Stimulated activated CD4-positive, alpha-beta T cell treated with anti-CD3 and anti-CD28 coated beads, Interleukin-15, amount 100 ng/mL, for 48 hours (primary cell): ENCODE measurements around the gene TRIM60.
"Not testable (repeated sequence)": the region's sequence is repeated elsewhere in the genome, so short reads cannot be mapped to it uniquely, and the experiment has no call there.

ENCODE experiments used
- DNase-seq, 2 donors: peaks; one replicate each; pipeline ENCODE4 v3.0.0-alpha.2; 2020; ENCODE audit warnings: low read depth in 2 of 2

The TRIM60 gene

DNA sequence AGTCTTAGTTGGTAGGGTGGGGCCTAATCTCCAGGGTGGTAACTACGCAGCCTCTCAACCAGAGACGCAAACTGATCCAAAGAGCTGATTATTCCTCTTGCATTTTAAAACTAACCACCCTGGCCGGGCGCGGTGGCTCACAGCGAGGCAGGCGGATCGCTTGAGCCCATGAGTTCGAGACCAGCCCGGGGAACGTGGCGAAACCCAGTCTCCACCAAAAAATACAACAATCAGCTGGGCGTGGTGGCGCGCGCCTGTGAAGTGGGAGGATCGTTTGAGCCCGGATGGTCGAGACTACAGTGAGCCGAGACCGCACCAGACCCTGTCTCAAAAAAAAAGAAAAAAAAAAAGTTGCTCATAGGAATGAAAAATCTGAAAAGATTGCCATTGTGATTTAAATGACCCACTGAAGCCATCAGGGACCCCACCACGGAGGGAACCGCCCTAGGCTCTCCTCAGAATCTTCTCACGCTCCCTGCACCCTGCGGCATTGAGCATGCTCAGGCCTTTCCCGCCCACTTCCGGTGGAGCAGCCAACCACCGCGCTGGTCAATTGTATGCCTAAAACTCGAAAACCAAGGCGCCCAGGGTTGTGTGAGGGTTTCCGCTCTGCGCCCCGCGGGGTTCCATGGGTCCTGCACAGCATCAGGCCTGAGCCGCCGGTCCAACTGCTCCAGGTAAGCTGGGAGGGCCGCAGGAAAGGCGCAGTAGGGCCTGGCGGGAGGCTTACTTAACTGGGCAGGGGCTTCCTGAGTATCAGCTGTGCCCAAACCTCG is at the start of gene TRIM60:
Gene TRIM60 (plus strand): TSS at position 564 of the 776 bp plus-strand sequence. CDS start 8,074 bp downstream, outside the sequence.
- DNase-seq, result no peak

DNA sequence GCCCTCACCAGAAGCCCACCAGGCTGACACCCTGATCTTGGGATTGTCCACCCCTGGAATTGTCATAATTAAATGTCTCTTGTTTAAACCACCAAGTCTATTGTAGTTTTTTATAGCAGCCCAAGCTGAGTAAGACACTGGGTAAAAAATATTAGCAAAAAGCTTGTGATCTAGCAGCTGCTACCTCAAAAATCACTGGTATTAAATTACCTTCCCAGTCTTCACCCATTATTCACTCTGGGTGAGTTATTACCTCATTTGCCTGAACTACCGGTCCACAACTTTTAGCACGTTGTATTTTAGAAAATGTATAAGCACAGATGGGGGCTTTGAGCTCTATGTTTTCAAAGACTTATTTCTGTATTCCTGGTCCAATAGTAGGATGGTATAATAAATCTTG is 42.3 kb upstream of the TRIM60 start:
- no peak for DNase-seq

- DNase-seq, result not testable (repeated sequence)
Measured at GRCh38 chr4:164990786-164991185, 41.0 kb upstream of the TRIM60 start.

- DNase-seq, result not testable (repeated sequence)
Measured at GRCh38 chr4:164996123-164996522, 35.7 kb upstream of the TRIM60 start.

DNA sequence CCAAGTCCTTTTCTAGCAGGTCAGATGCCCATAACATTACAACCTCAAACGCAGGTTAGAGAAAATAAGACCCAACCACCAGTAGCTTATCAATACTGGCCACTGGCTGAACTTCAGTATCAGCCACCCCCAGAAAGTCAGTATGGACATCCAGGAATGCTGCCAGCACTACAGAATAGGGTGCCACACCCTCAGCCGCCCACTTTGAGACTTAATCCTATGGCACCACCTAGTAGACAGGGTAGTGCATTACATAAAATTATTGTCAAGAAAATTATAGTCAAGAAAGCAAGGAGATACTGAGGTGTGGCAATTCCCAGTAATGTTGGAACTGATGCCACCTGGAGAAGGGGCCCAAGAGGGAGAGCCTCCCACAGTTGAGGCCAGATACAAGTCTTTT is 34.5 kb upstream of the TRIM60 start:
- DNase-seq, result no peak

GRCh38 chr4:164997941-164998340 is 33.9 kb upstream of the TRIM60 start:
- DNase-seq, result no peak

DNA sequence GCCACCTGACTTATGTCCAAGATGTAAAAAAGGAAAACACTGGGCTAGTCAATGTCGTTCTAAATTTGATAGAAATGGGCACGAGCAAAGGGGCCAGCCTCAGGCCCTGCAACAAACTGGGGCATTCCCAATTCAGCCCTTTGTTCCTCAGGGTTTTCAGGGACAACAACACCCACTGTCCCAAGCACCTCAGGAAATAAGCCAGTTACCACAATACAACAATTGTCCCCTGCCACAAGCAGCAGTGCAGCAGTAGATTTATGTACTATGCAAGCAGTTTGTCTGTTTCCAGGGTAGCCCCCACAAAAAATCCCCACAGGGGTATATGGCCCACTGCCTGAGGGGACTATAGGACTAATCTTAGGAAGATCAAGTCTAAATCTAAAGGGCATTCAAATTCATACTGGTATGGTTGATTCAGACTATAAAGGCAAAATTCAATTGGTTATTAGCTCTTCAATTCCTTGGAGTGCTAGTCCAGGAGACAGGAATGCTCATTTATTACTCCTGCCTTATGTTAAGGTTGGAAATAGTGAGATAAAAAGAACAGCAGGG is 33.2 kb upstream of the TRIM60 start:
- not testable (repeated sequence) for DNase-seq

DNA sequence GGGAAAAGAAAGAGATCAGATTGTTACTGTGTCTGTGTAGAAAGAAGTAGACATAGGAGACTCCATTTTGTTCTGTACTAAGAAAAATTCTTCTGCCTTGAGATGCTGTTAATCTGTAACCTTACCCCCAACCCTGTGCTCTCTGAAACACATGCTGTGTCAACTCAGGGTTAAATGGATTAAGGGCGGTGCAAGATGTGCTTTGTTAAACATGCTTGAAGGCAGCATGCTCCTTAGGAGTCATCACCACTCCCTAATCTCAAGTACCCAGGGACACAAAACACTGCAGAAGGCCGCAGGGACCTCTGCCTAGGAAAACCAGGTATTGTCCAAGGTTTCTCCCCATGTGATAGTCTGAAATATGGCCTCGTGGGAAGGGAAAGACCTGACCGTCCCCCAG is 29.8 kb upstream of the TRIM60 start:
- DNase-seq, result not testable (repeated sequence)

DNA sequence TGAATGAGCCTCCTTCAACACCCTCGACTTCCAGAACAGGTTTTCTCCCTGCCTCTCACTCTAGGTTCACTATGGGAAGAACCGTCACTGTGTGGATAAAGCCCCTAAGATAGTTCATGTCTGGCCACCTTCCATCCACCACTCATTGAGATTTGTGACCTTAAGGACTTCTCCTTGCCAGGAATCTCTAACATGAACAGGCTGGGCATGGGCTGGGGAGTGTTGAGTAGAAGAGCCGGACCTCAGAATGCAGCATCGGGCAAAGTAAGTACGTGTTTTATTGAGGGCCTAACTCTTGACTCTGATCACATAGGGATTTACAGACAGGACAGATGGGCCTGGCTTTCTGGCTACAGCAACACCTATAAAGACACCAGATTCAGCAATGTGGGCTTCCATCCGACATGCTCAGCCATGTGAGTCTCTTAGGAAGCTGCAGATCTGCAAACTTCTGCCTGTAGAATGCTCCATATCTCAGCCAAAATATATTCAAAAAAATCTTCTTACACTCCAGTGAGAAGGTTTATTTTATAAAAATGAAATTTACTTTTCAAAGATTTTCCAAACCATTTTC is 26.4 kb upstream of the TRIM60 start:
- no peak for DNase-seq

DNA sequence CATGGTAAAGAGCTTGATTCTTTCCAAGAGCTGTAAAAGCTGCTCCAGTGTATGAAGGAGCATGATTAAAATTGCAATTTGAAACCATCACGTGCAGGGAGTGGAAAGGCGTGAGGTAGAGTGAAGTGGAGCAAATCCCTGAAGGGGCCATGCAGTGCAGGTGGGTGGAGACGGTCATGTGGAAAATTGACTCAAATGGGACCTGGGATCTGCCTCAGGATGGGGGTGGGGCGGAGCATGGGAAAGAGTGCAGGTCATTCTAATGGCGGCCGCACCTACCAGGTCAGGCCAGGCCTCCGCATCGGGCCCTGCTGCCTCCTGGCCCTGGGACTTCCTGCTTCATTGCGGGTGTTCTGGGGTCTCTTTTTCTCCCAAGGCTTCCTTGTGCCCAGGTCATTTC is 25.3 kb upstream of the TRIM60 start:
- no peak for DNase-seq

DNA sequence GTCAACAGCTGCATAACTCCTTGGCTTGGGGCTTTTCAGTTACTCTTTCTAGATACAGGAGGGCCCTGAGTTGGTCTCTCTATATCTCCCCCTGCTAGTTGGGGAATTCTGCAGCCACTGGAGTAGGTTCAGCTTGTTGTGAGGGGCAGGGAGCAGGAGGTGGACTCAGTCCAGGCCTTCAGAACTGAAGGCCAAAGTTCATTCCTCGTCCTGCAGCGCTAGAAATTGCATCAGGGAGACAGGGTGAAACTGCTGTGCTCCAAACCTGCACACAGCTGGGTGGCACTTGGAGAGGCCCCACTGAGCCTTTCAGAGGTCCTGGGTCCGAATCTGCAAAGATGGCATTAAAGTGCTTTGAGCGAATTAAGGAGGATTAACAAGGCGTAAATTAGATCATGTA is 24.9 kb upstream of the TRIM60 start:
- no peak for DNase-seq

GRCh38 chr4:165009493-165010227 is 22.1 kb upstream of the TRIM60 start:
- DNase-seq, result no peak

- no peak for DNase-seq
Measured at GRCh38 chr4:165010487-165010886, 21.3 kb upstream of the TRIM60 start.

DNA sequence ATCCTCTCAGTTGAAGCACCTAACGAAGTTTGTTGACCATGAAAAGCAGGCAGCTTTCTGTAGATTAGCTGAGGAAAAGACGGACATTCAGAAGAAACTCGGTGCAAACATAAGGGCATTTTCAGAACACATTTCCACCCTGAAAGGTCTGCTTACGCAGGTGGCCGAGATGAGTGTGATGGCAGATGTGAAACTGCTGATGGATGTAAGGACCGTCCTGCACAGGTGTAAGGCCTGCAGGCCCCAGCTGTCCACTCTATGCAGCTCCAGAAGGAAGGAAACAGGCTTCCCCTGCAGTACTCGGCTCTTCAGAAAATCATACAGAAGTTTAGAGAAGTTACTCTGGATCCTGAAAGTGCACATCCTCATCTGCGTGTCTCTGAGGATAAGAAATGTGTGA is 20.8 kb upstream of the TRIM60 start:
- no peak for DNase-seq

DNA sequence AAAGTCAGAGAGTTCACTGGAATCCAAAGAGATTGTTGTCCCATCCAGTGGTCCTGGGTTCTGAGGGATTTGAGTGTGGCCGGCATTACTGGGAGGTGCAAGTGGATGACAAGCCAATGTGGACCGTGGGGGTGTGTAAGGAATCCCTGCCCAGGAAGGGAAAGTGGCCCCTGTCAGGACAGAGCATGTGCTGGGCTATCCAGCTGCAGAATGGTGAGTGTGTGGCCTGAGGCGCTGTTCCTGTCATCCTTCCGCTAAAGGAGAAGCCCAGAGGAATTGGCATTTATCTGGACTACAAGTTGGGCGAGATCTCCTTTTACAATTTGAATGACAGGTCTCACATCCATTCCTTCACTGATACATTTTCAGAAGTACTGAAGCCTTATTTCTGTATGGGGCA is 20.4 kb upstream of the TRIM60 start:
- DNase-seq, result no peak

DNA sequence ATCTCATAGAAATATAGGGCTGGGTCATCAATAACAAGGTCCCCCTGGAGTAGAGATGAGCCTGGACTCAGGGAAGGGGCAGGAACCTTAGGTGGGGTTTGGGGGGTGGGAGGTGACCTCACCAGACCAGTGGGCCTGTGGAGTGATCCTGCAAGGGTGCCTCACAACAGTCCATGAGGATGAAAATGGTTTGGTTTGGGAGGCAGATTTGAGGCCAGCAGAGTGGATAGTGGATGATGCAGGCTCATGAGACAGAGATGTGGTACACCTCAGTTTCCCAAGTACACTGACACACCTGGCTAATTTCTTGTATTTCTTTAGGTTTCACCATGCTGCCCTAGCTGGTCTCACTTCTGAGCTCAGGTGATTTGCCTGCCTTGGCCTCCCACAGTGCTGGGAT is 18.1 kb upstream of the TRIM60 start:
- no peak for DNase-seq

DNA sequence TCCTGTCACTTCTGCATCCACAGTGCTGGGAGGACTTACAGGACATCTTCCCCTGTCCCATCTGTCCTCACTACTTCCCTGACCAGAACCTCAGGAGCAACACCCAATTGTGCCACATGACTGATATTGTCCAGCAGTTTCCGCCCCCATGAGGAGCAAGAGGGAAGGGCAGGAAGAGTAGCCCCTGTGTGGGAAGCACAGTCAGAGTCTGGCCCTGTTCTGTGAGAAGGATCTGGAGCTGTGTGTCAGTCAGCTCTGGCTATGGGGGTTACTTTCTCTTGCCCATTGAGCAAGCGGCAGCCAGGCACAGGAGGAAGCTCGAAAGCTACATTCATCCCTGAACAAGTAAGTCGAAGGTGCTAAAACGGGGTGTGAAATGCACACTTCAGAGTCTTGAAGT is 14.8 kb upstream of the TRIM60 start:
- DNase-seq, result no peak

DNA sequence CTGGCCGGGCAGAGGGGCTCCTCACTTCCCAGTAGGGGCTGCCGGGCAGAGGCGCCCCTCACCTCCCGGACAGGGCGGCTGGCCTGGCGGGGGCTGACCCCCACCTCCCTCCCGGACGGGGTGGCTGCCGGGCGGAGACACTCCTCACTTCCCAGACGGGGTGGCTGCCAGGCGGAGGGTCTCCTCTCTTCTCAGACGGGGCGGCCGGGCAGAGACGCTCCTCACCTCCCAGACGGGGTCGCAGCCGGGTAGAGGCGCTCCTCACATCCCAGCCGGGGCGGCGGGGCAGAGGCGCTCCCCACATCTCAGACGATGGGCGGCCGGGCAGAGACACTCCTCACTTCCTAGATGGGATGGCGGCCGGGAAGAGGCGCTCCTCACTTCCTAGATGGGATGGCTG is 11.8 kb upstream of the TRIM60 start:
- not testable (repeated sequence) for DNase-seq

GRCh38 chr4:165025782-165026181 is 6.0 kb upstream of the TRIM60 start:
- DNase-seq, result not testable (repeated sequence)

- DNase-seq, result no peak
Measured at GRCh38 chr4:165027762-165028402, 3.9 kb upstream of the TRIM60 start.

DNA sequence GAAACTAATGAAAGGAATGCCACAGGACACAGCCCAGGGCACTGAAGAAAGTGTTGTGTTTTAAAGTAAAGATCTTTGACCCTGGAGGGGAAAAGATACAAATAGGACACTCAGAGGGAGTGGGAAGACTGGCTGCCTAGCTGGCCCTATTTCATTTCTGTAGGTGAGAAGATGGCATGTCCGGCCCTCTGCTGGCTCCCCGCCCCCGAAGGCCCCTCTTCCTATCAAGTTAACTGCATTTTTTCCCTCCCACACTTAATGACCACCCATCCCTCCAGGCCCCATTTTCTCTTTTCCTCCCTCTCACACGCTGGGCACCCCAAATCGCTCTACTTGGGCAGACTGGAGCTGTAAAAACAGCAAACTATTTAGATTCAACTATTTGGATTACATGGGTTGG is 16.4 kb downstream of the TRIM60 start:
- DNase-seq, result no peak

DNA sequence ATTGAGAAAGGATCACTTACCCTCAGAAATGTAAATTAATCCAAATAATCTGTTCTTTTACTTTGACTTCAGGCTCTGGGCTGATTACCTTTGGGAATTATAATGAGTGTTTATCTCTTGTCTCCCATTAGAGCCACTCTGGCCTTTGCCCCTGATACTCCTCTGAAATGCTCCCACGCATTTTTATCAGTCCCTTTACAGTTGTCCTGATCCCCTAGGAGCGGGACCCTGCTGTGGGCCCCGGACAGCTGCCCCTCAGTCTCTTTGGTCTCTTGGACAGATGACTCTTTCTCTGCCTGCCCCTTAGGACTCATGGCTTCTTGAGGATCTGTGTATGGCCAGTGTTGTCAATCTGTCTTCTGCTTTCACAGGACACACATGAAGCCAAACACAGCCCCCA is 20.8 kb downstream of the TRIM60 start:
- DNase-seq, result no peak
